T-helper 2 cell treated with Interferon-gamma antibody and Interleukin-4, amounts not matched to agents 5 μg/mL and 100 μg/mL, for 36 hours (primary cell): ENCODE measurements around the gene TIMM22.
"Not testable (repeated sequence)": the region's sequence is repeated elsewhere in the genome, so short reads cannot be mapped to it uniquely, and the experiment has no call there.

Source experiments
- DNase-seq: peaks from one replicate; pipeline ENCODE4 v3.0.0; 2021; ENCODE audit warnings: low spot score
- H3K27ac Mint-ChIP-seq: one replicate; pipeline ENCODE4 v1.8.0; 2021; ENCODE audit warnings: mild to moderate bottlenecking, mixed read lengths
- H3K27me3 Mint-ChIP-seq: one replicate; pipeline ENCODE4 v1.8.0; 2021; ENCODE audit warnings: low read depth, mixed read lengths
- H3K36me3 Mint-ChIP-seq: one replicate; pipeline ENCODE4 v1.8.0; 2021; ENCODE audit warnings: low read depth, mixed read lengths
- H3K4me1 Mint-ChIP-seq: one replicate; pipeline ENCODE4 v1.8.0; 2021; ENCODE audit warnings: low read depth, mixed read lengths
- H3K4me3 Mint-ChIP-seq: one replicate; pipeline ENCODE4 v1.8.0; 2022; ENCODE audit warnings: mild to moderate bottlenecking, moderate library complexity, mixed read lengths
- H3K9me3 Mint-ChIP-seq: one replicate; pipeline ENCODE4 v1.8.0; 2021; ENCODE audit warnings: mixed read lengths

The TIMM22 gene

GRCh38 chr17:979212-979538 is 17.8 kb upstream of the TIMM22 start:
- Mint-ChIP-seq H3K9me3 (no peaks in the 10 kb centered on the region), H3K27ac (no peak overlapping the region), H3K36me3 (no peaks in the 10 kb centered on the region), H3K4me1 (peaks cover 9% of the 10 kb centered on the region), H3K4me3 (no peak overlapping the region), H3K27me3 (peaks cover 40% of the 10 kb centered on the region)
- DNase-seq: no peak

DNA sequence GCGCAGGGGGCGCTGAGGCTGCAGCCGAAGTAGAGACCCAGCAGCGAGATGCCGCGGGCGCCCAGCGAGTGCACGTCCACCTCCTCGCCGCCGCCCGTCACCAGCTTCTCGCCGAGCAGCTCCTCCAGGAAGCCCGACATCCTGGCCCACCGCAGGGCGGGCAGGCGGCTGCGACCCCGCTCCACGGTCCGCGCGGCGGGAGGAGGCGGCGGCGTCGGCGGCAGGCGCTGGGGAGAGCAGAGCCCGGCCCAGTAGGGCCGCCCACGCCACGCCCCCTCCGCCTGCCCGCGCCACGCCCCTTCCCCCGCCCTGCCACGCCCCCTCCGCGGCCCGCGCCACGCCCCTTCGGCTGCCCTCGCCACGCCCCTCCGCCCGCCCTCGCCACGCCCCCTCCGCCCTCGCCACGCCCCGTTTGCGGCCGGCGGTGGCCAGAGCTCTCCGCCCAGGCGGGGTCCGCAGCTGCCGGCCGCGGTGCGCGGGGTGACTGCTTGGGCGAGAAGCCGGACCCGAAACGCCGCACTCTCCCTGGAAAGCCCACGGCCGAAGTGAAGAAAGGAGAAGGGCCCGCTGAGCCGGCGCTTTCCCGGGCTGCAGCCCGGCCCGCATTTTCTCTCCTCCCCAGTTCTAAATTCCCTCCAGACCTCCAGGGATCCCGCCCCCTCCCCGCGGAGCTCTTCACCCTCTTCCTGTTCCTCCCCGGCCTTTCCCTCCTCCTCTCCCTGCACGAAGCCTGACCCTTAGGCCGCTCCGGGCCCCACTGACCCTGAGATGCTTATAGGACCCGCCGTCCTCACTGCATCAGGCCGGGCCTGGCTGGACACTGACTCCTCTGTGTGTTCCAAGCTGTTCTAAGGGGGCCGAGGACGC is 17.2 kb upstream of the TIMM22 start, which contains the start of gene NXN:
TSS of gene NXN (minus strand) at position 238 of the 867 bp plus-strand sequence.
- peaks cover 9% of the 10 kb centered on the region for H3K4me1 Mint-ChIP-seq
- H3K27ac Mint-ChIP-seq: no peak within 1 kb of the TSS
- DNase-seq: peak; percentile 79
- peaks cover 40% of the 10 kb centered on the region for H3K27me3 Mint-ChIP-seq
- H3K36me3 Mint-ChIP-seq: no peaks in the 10 kb centered on the region
- no peaks in the 10 kb centered on the region for H3K9me3 Mint-ChIP-seq
- H3K4me3 Mint-ChIP-seq: peak within 1 kb of the TSS; percentile 79

DNA sequence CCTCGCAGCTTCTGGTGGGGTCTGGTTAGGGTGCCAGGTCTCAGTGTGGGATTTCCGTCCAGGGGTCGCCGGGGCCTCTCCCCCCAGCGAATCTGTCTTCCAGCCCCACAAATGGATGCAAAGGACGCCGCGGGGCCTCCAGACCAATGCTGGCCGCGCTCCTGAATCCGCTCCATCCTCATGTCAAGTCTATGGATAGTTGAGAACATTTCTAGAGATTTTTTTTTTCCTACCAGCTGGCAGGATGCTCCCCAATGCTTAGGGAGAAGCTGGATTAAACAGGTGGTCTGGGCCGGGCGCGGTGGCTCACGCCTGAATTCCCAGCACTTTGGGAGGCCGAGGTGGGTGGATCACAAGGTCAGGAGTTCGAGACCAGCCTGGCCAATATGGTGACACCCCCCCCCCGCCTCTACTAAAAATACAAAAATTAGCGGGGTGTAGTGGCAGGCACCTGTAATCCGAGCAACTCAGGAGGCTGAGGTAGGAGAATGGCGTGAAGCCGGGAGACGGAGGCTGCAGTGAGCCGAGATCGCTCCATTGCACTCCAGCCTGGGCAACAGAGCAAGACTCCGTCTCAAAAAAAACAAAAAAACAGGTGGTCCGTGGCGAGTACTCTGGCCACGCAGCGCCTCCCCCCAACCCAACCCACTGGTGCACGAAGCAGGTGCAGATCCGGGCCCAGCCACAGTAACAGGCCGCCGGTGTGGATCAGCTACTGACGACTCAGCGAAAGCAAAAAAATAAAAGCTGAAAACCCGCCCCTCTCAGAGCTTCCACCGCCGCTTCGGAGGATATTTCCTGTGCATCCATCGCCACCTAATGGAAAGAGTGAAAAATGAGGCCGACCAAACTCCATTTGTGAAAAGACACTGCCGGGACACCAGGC is 16.3 kb upstream of the TIMM22 start:
- H3K9me3 Mint-ChIP-seq: no peaks in the 10 kb centered on the region
- peak; percentile 76 for DNase-seq

DNA sequence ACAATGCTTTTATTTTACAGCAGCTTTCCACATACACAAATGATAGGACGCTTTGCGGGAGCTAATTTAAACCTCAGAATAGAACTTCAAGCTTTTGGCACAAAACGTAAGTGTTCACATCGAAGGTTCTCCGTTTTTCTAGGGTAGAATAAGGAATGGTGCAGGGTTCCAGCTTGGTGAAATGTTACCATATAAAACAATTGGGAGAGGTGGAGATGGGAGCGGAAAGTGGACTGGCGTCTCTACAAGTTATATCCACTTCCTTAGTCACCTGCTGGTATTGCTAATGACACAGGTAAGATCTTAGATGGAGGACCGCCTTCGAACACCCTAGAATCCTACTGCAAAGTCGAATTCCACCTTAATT is 15.7 kb upstream of the TIMM22 start:
- no peak overlapping the region for H3K27ac Mint-ChIP-seq
- no peak for DNase-seq
- peak overlapping the region; percentile 79 for H3K4me3 Mint-ChIP-seq
- H3K27me3 Mint-ChIP-seq: peaks cover 29% of the 10 kb centered on the region
- H3K4me1 Mint-ChIP-seq: peaks cover 9% of the 10 kb centered on the region
- H3K9me3 Mint-ChIP-seq: no peaks in the 10 kb centered on the region
- H3K36me3 Mint-ChIP-seq: no peaks in the 10 kb centered on the region

More for the DNA sequence above, 16.3 kb upstream of the TIMM22 start:
- Mint-ChIP-seq H3K27me3 (peaks cover 35% of the 10 kb centered on the region), H3K4me3 (peak overlapping the region; percentile 79), H3K36me3 (no peaks in the 10 kb centered on the region), H3K4me1 (peaks cover 9% of the 10 kb centered on the region), H3K27ac (peak overlapping the region; percentile 49)

GRCh38 chr17:983921-984320 is 13.0 kb upstream of the TIMM22 start:
- Mint-ChIP-seq H3K36me3 (no peaks in the 10 kb centered on the region), H3K27ac (no peak overlapping the region), H3K4me3 (no peak overlapping the region), H3K4me1 (peaks cover 6% of the 10 kb centered on the region), H3K9me3 (no peaks in the 10 kb centered on the region), H3K27me3 (peaks cover 8% of the 10 kb centered on the region)
- DNase-seq: no peak

- H3K4me1 Mint-ChIP-seq: no peaks in the 10 kb centered on the region
- no peaks in the 10 kb centered on the region for H3K36me3 Mint-ChIP-seq
- no peak for DNase-seq
- no peaks in the 10 kb centered on the region for H3K9me3 Mint-ChIP-seq
- H3K27me3 Mint-ChIP-seq: peaks cover 3% of the 10 kb centered on the region
- no peak overlapping the region for H3K4me3 Mint-ChIP-seq
- H3K27ac Mint-ChIP-seq: no peak overlapping the region
These were observed 10.5 kb upstream of the TIMM22 start for GRCh38 chr17:986322-986929.

DNA sequence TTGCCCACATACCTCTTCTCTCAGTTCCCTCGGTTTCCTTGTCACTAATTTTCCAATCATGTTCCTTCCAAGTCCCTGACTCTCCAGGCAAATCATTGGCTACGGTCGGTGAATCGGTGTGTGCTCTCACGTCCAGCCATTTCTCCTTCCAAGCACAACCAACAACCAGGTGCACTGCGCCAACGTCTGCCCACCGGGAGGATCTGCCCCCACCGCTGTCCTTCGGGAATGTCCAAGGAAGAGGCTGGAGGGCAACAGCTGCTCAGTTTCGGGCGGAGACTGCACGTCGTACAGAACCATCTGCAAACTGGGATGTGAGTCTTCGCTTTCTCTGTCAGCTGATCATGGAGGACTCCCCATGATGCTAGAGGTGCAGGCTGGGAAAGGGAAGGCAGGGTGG is 9.0 kb upstream of the TIMM22 start:
- DNase-seq: no peak
- H3K9me3 Mint-ChIP-seq: peaks cover 8% of the 10 kb centered on the region
- no peaks in the 10 kb centered on the region for H3K27me3 Mint-ChIP-seq
- no peak overlapping the region for H3K27ac Mint-ChIP-seq
- no peaks in the 10 kb centered on the region for H3K4me1 Mint-ChIP-seq
- H3K4me3 Mint-ChIP-seq: no peak overlapping the region
- no peaks in the 10 kb centered on the region for H3K36me3 Mint-ChIP-seq

- no peak overlapping the region for H3K27ac Mint-ChIP-seq
- no peak for DNase-seq
- peaks cover 1% of the 10 kb centered on the region for H3K36me3 Mint-ChIP-seq
- H3K27me3 Mint-ChIP-seq: no peaks in the 10 kb centered on the region
- H3K4me1 Mint-ChIP-seq: no peaks in the 10 kb centered on the region
- H3K9me3 Mint-ChIP-seq: peaks cover 14% of the 10 kb centered on the region
- H3K4me3 Mint-ChIP-seq: no peak overlapping the region
These were observed 8.4 kb upstream of the TIMM22 start for GRCh38 chr17:988561-988960.

GRCh38 chr17:992933-993332 is 4.0 kb upstream of the TIMM22 start:
- no peak for DNase-seq
- no peak overlapping the region for H3K4me3 Mint-ChIP-seq
- no peaks in the 10 kb centered on the region for H3K27me3 Mint-ChIP-seq
- peaks cover 34% of the 10 kb centered on the region for H3K9me3 Mint-ChIP-seq
- H3K36me3 Mint-ChIP-seq: peaks cover 9% of the 10 kb centered on the region
- no peak overlapping the region for H3K27ac Mint-ChIP-seq
- H3K4me1 Mint-ChIP-seq: peaks cover 4% of the 10 kb centered on the region

DNA sequence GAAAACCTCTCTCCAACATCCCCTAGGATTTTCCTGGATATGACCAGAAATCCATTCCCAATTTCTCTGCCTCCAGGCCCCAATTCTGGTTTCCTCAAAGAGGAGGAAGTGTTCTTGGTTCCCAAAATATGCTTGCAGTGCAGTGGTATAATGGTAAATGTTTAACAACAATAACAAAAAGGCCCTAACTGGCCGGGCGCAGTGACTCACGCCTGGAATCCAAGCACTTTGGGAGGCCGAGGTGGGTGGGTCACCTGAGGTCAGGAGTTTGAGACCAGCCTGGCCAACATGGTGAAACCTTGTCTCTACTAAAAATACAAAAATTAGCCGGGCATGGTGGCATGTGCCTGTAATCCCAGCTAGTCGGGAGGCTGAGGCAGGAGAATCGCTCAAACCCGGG is 1.6 kb upstream of the TIMM22 start:
- H3K9me3 Mint-ChIP-seq: peaks cover 34% of the 10 kb centered on the region
- H3K4me3 Mint-ChIP-seq, H3K27ac Mint-ChIP-seq, DNase-seq, H3K27me3 Mint-ChIP-seq: not testable (repeated sequence)
- H3K4me1 Mint-ChIP-seq: peaks cover 14% of the 10 kb centered on the region
- peaks cover 19% of the 10 kb centered on the region for H3K36me3 Mint-ChIP-seq

GRCh38 chr17:998111-998510 is 1.2 kb downstream of the TIMM22 start:
- Mint-ChIP-seq H3K27ac (peak overlapping the region; percentile 98), H3K9me3 (peaks cover 24% of the 10 kb centered on the region), H3K36me3 (peaks cover 38% of the 10 kb centered on the region), H3K4me3 (peak overlapping the region; percentile 96), H3K4me1 (peaks cover 14% of the 10 kb centered on the region), H3K27me3 (no peaks in the 10 kb centered on the region)
- DNase-seq: no peak

DNA sequence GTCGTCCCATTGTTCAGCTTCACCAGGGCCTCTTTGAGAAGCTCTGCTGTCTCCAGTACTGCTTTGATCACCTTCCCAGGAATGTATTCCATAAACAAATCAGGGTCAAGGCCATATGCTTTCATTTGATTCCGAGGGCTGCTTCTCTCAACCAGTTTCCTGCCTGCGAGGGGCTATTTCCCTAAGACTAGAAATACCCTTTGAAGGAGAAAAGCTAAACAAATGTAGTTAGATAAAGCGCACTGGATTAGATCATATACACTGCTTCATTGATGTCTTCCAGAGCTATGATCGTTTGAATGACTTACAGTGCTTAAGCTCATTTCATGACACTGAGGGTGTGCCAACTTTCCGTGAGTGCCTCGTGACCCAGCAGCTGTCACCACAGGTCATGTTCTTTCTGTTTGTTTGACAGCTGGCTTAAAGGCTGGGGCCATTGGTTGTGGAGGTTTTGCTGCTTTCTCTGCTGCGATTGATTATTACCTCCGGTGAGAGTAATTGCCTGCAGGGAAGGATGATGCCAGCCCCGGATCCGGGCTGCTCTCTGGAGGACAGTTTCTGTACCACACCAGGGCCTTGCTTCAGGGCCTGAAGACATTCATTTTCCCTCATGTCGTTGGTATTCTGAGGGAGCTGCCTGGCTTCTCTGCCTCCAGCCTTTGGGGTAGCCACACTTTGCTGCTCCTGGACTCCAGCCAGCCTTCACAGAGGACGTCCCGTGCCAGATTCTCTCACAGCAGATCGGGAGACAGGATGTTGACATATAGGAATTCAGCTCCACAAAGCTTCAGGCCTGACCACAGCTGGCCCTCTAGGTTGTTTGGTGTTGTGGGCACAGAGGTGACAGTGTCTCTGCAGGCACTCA is 3.9 kb downstream of the TIMM22 start:
- Mint-ChIP-seq H3K4me3 (no peak overlapping the region), H3K4me1 (peaks cover 14% of the 10 kb centered on the region), H3K27me3 (no peaks in the 10 kb centered on the region), H3K27ac (no peak overlapping the region), H3K9me3 (peaks cover 2% of the 10 kb centered on the region), H3K36me3 (peaks cover 41% of the 10 kb centered on the region)
- DNase-seq: no peak

- DNase-seq: no peak
- Mint-ChIP-seq H3K4me3 (no peak overlapping the region), H3K36me3 (peaks cover 42% of the 10 kb centered on the region), H3K27ac (no peak overlapping the region), H3K4me1 (peaks cover 13% of the 10 kb centered on the region), H3K27me3 (no peaks in the 10 kb centered on the region), H3K9me3 (no peaks in the 10 kb centered on the region)
These were observed 4.9 kb downstream of the TIMM22 start for GRCh38 chr17:1001640-1002411.
